Spleen (tissue), 11 donors: ENCODE results near the gene UNC119B. TPM values are rescaled to one million over a fixed set of nuclear protein-coding genes. Genes with fewer than 3 reads are reported as not detected.

Experiments used
- DNase-seq: peaks from one replicate; pipeline ENCODE4 v3.0.0-alpha.2; 2020
- H3K27ac ChIP-seq, 8 donors: fragments of 200-600 bp; sonication (generic) in 7 of 8; 1 replicate in 4 of 8; 2 replicates in 4 of 8; pipeline versions ENCODE4 v1.5.0 to v1.8.0; 2016 to 2021; ENCODE audit warnings: inconsistent platforms in 4 of 8, mild to moderate bottlenecking in 4 of 8, moderate library complexity in 1 of 8
- H3K27me3 ChIP-seq, 7 donors: fragments of 200-600 bp; sonication (generic) in 6 of 7; replicated peaks in 1 of 7; 1 replicate in 4 of 7; 2 replicates in 3 of 7; pipeline versions ENCODE4 v1.5.0 to v1.8.0; 2016 to 2021; ENCODE audit warnings: inconsistent platforms in 3 of 7, mild to moderate bottlenecking in 1 of 7
- H3K36me3 ChIP-seq, 6 donors: fragments of 200-600 bp; sonication (generic) in 5 of 6; 1 replicate in 4 of 6; 2 replicates in 2 of 6; pipeline versions ENCODE4 v1.5.0 to v1.8.0; 2016 to 2021; ENCODE audit warnings: inconsistent platforms in 2 of 6
- H3K4me1 ChIP-seq, 6 donors: fragments of 200-600 bp; sonication (generic) in 5 of 6; 1 replicate in 3 of 6; 2 replicates in 3 of 6; pipeline versions ENCODE4 v1.5.0 to v1.8.0; 2016 to 2021; ENCODE audit warnings: inconsistent platforms in 3 of 6
- H3K4me3 ChIP-seq, 8 donors: fragments of 200-600 bp; sonication (generic) in 7 of 8; 1 replicate in 4 of 8; 2 replicates in 4 of 8; pipeline versions ENCODE4 v1.5.0 to v1.8.0; 2016 to 2021; ENCODE audit warnings: inconsistent platforms in 4 of 8, mild to moderate bottlenecking in 4 of 8, moderate library complexity in 2 of 8
- H3K9me3 ChIP-seq, 8 donors: fragments of 200-600 bp; sonication (generic) in 7 of 8; 1 replicate in 4 of 8; 2 replicates in 4 of 8; pipeline versions ENCODE4 v1.5.0 to v1.8.0; 2016 to 2021; ENCODE audit warnings: inconsistent platforms in 4 of 8
- POLR2A ChIP-seq, 3 donors: fragments of 450-650 bp; IDR thresholded peaks; one replicate each; pipeline ENCODE4 v1.5.1; 2017; ENCODE audit warnings: antibody characterized with exemption in 3 of 3, mild to moderate bottlenecking in 1 of 3
- POLR2AphosphoS5 ChIP-seq, 3 donors: sonication (generic); formaldehyde crosslinking; IDR thresholded peaks; one replicate each; pipeline ENCODE4 v1.5.1; 2017; ENCODE audit warnings: antibody characterized with exemption in 3 of 3
- WGBS, 5 donors: extraction: QIAGEN DNeasy Blood & Tissue Kit in 3 of 5; methylation state at CpG; one replicate each; pipeline versions ENCODE4 v1.1.5 to v1.1.7; 2013 to 2018; 5-methylcytosine and 5-hydroxymethylcytosine counted together
- intact Hi-C: fragments of 100-400 bp; cut with DNase I; formaldehyde crosslinking; loops from one replicate; pipeline ENCODE4 v1.15.0; 2023; ENCODE audit warnings: low total_unique reads
- polyA plus RNA-seq, 3 donors: library from polyadenylated mRNA; stranded (reverse); fragments of 200-250 nt; gene quantifications; one replicate each; pipeline ENCODE4 v1.2.1, GENCODE V29; 2013
- total RNA-seq, 7 donors: library from RNA; depleted of rRNA in 3 of 7; stranded (reverse); fragments of >200 nt in 3 of 7; fragmentation: NEBNext Ultra II Directional in 4 of 7; extraction: Animal tissue kit (Norgen Biotek cat#: 25700) in 4 of 7; gene quantifications; one replicate each; pipeline versions ENCODE4 v1.1.0 to v1.2.1, GENCODE V29; 2016 to 2021
- TF ChIP-seq, protein P1 (sequence below), 11 experiments: fragments of 200-600 bp in 7 of 11; fragments of 450-650 bp in 4 of 11; sonication (generic) in 4 of 11; IDR thresholded peaks in 8 of 11; conservative IDR thresholded peaks in 3 of 11; 1 replicate in 7 of 11; 2 replicates in 4 of 11; pipeline versions ENCODE4 v1.4.0 to v1.8.0; 2016 to 2021; ENCODE audit warnings: antibody characterized with exemption in 11 of 11, inconsistent platforms in 4 of 11, mild to moderate bottlenecking in 1 of 11
- donor health status: healthy with polysubstance abuse.
- donor health status: DM: no; HTN: no; CAD: no; lungs with moderate emphysema.
- donor health status: DM: no; HTN: no; CAD: no.
- donor health status: Bipolar disorder and iron deficiency.
- donor health status: healthy.
- donor health status: DM: no; HTN: no; CAD: no.
- donor health status: DM: yes; HTN: yes; CAD: no.

Gene UNC119B
- total and polyA plus RNA-seq, 10 donors = 5.5 to 32.2 (median 20.0) TPM

DNA sequence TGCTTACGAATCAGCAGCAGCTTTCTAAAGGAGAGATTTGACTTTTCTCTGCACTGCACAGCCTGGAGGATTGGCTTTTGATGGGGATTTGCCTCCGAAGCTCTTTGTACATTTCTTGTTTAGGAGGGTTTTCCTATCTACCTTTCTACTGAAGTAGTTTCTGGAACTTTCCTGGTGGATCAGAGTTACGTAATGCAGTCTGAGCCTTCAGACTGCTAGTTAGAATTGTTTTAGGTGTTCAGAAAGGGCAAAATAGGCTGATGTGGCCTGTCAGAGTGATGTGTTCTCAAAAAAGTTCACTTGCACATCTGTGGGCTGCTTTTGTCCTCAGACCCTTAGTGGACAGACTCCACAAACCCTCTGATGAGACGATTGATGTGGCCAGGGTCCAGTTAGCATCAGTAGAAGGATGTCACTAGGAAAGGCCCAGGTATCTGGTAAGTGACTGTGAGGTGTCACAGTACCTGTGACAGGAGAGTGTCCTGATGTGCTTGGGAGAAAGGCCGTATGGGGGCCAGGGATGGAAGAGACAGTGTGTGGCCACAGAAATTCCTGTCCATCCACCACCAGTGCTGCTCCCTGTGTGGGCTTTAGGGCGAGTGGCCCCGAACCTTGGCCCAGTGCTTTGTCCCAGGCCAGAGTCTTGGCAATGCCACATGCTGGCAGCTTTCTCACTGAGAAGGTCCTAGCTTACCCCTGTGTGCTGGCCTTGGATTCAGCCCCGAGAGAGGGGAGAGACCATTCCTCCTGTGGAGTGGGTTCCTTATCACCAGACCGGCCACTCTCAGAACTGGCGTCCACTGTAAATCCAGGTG, 10.9 kb downstream of the UNC119B start:
- no peaks in the 10 kb centered on the region for H3K9me3 ChIP-seq
- 87 to 96% (median 92%) methylated on average over 10 of the region's 10 CpGs for WGBS, 5 donors
- DNase-seq = peak; percentile 62

DNA sequence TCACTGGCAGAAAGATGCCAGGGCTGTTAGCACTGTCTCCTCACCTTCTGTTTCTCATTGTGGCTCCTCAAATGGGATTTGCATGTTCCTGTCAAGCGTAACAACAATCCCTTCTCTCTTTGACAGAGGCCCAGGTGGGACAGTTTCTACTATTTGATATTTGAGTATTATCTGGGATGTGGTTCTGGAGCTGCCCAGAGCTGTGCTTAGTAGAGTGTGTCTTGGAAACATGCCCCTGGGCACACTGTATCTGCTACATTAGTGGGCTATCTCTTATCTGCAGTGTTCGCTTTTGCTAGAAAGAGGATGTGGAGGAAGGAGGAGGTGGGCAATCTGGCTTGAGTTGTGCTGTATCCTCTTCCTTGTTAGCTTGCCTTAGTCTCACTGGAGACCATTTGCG, 11.6 kb downstream of the UNC119B start:
- Histone ChIP-seq H3K27ac (no peak overlapping the region), H3K4me3 (no peak overlapping the region), H3K9me3 (no peaks in the 10 kb centered on the region), H3K4me1 (peaks cover 6 to 60% (median 30%) of the 10 kb centered on the region in 6 donors), H3K27me3 (no peaks in the 10 kb centered on the region), H3K36me3 (peaks cover 8 to 77% (median 55%) of the 10 kb centered on the region in 6 donors)
- DNase-seq = peak; percentile 15
- 58 to 76% (median 74%) methylated on average over 3 of the region's 3 CpGs for WGBS, 5 donors
- intact Hi-C loops = loop anchor here (10.0 kb wide), 1 partner anchor 243 kb away; no protein-coding TSS in a partner anchor
- no peak for TF ChIP-seq POLR2AphosphoS5 (IDR thresholded peaks at IDR 0.05)

More for the DNA sequence above, 10.9 kb downstream of the UNC119B start:
- TF ChIP-seq POLR2A (IDR thresholded peaks at IDR 0.05) (no peak), POLR2AphosphoS5 (IDR thresholded peaks at IDR 0.05) (no peak)
- TF ChIP-seq, protein P1, sequence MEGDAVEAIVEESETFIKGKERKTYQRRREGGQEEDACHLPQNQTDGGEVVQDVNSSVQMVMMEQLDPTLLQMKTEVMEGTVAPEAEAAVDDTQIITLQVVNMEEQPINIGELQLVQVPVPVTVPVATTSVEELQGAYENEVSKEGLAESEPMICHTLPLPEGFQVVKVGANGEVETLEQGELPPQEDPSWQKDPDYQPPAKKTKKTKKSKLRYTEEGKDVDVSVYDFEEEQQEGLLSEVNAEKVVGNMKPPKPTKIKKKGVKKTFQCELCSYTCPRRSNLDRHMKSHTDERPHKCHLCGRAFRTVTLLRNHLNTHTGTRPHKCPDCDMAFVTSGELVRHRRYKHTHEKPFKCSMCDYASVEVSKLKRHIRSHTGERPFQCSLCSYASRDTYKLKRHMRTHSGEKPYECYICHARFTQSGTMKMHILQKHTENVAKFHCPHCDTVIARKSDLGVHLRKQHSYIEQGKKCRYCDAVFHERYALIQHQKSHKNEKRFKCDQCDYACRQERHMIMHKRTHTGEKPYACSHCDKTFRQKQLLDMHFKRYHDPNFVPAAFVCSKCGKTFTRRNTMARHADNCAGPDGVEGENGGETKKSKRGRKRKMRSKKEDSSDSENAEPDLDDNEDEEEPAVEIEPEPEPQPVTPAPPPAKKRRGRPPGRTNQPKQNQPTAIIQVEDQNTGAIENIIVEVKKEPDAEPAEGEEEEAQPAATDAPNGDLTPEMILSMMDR (IDR thresholded peaks at IDR 0.05 in 8 of 11, conservative IDR thresholded peaks at IDR 0.05 in 3 of 11) = no peak
- intact Hi-C loops = loop anchor here (10.0 kb wide), 1 partner anchor 244 kb away; no protein-coding TSS in a partner anchor
- peak overlapping the region in 1 of 8 donors; percentile 26 for H3K27ac ChIP-seq
- H3K27me3 ChIP-seq = no peaks in the 10 kb centered on the region
- no peak overlapping the region for H3K4me3 ChIP-seq
- H3K36me3 ChIP-seq = peaks cover 13 to 84% (median 61%) of the 10 kb centered on the region in 6 donors
- peaks cover 6 to 53% (median 24%) of the 10 kb centered on the region in 6 donors for H3K4me1 ChIP-seq

DNA sequence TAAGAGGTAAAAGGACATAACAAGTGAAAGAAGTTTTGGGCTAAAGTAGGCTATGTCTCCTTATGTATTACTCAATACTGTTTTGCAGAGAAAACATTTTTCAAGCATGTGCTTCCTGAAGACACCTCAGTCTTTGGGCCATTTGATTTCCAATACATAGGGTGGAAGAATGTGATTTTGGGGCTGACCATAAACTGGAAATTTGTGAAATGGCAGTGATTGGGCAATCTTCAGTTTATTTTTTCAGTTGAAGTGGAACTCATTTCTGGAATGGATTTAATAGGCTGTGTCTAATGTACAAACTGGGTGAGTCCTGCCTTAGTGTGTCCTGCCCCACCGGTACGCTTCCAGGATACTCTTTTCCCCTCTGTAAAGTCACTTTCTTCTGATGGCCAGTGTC, 12.5 kb downstream of the UNC119B start:
- intact Hi-C loops = loop anchor here (10.0 kb wide), 1 partner anchor 242 kb away; no protein-coding TSS in a partner anchor
- no peaks in the 10 kb centered on the region for H3K27me3 ChIP-seq
- peaks cover 6 to 68% (median 32%) of the 10 kb centered on the region in 6 donors for H3K4me1 ChIP-seq
- H3K36me3 ChIP-seq = peaks cover 7 to 77% (median 46%) of the 10 kb centered on the region in 6 donors
- TF ChIP-seq POLR2A (IDR thresholded peaks at IDR 0.05) (no peak), POLR2AphosphoS5 (IDR thresholded peaks at IDR 0.05) (no peak)
- TF ChIP-seq, protein P1 (IDR thresholded peaks at IDR 0.05 in 8 of 11, conservative IDR thresholded peaks at IDR 0.05 in 3 of 11) = no peak
- H3K27ac ChIP-seq = no peak overlapping the region
- H3K4me3 ChIP-seq = no peak overlapping the region
- WGBS, 5 donors = 95 to 100% (median 97%) methylated on average over 2 of the region's 2 CpGs
- DNase-seq = peak; percentile 9
- no peaks in the 10 kb centered on the region for H3K9me3 ChIP-seq

DNA sequence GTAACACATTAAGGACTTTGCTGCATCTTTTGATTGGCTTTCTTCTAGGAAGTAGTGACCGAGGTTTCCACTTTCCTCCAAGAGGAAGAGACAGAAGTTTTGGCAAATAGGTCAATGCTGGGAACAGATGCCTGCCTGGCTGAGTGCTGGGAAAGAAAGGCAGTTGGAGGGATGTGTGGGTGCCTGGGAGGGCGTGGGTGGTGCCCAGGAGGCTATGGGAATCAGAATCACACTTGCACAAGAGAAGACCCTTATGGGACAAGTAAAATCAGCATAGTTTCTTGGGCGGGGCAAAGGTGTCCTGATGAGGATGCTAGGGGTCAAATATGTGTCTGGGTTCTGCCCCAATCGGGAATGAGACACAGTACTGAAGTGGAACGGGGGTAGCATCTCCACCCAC, 14.5 kb downstream of the UNC119B start:
- Histone ChIP-seq H3K36me3 (peaks cover 7 to 77% (median 35%) of the 10 kb centered on the region in 6 donors), H3K27me3 (no peaks in the 10 kb centered on the region), H3K9me3 (no peaks in the 10 kb centered on the region), H3K4me3 (peak overlapping the region in 1 of 8 donors; percentile 89), H3K27ac (peak overlapping the region in 1 of 8 donors; percentile 90), H3K4me1 (peaks cover 6 to 65% (median 31%) of the 10 kb centered on the region in 6 donors)
- peak; percentile 31 for DNase-seq
- intact Hi-C loops = loop anchor here (10.0 kb wide), 1 partner anchor 240 kb away; no protein-coding TSS in a partner anchor
- 68 to 86% (median 75%) methylated on average over 5 of the region's 5 CpGs for WGBS, 5 donors
- TF ChIP-seq POLR2A (IDR thresholded peaks at IDR 0.05) = no peak
- TF ChIP-seq, protein P1 (IDR thresholded peaks at IDR 0.05 in 8 of 11, conservative IDR thresholded peaks at IDR 0.05 in 3 of 11) = no peak
- no peak for TF ChIP-seq POLR2AphosphoS5 (IDR thresholded peaks at IDR 0.05)
